NCI-H82 (cell line): Measurements from ENCODE around the gene IGLON5.
A peak's percentile ranks its signal among the peaks of the same experiment; 100 is the strongest.

Experiments
- DNase-seq: peaks from one replicate; lab custom pipeline; 2025; lab: John Stamatoyannopoulos, UW

Gene IGLON5

GRCh38 chr19:51364200-51365106 lies 53.0 kb downstream of the IGLON5 start:
- no peak for DNase-seq

GRCh38 chr19:51365211-51365964 lies 53.9 kb downstream of the IGLON5 start:
- peak; percentile 24 for DNase-seq

- DNase-seq, result no peak
Observed at GRCh38 chr19:51365965-51366388, 54.5 kb downstream of the IGLON5 start, which contains the start of gene ETFB. Gene ETFB (minus strand): TSS chr19:51366388. CDS start chr19:51366326, 62 bp downstream.

- DNase-seq, result peak; percentile 99
Observed at GRCh38 chr19:51366389-51367254, 55.2 kb downstream of the IGLON5 start.

- no peak for DNase-seq
Observed at GRCh38 chr19:51367255-51367564, 55.8 kb downstream of the IGLON5 start.

GRCh38 chr19:51367565-51368365 lies 56.3 kb downstream of the IGLON5 start:
- DNase-seq, result peak; percentile 99

- DNase-seq, result peak; percentile 20
Observed at GRCh38 chr19:51368366-51369282, 57.2 kb downstream of the IGLON5 start, which contains the start of gene CLDND2. Gene CLDND2 (minus strand): TSS chr19:51369003. CDS start chr19:51368577, 426 bp downstream.

GRCh38 chr19:51370230-51370629 lies 58.8 kb downstream of the IGLON5 start:
- DNase-seq, result no peak

GRCh38 chr19:51371186-51371690 lies 59.8 kb downstream of the IGLON5 start:
- no peak for DNase-seq

- no peak for DNase-seq
Observed at GRCh38 chr19:51372021-51372648, 60.7 kb downstream of the IGLON5 start.

- no peak for DNase-seq
Observed at GRCh38 chr19:51372649-51373504, 61.4 kb downstream of the IGLON5 start, which contains the start of gene NKG7. Gene NKG7 (minus strand): TSS chr19:51372654. CDS start chr19:51372535, 119 bp downstream.

- no peak for DNase-seq
Observed at GRCh38 chr19:51375504-51376221, 64.2 kb downstream of the IGLON5 start.

- no peak for DNase-seq
Observed at GRCh38 chr19:51377422-51377821, 66.0 kb downstream of the IGLON5 start.

GRCh38 chr19:51380379-51380778 lies 68.9 kb downstream of the IGLON5 start:
- DNase-seq, result no peak
